Measurements from ENCODE around the gene PET117. TPM values are rescaled to one million over a fixed set of nuclear protein-coding genes. Genes with fewer than 3 reads are reported as not detected.
"Not testable (repeated sequence)": the region's sequence is repeated elsewhere in the genome, so short reads cannot be mapped to it uniquely, and the experiment has no call there.

The PET117 gene
- 9.5 and 12.1 TPM in 2 replicates for polyA plus RNA-seq (2011; rRNA removed)
- polyA minus RNA-seq (2011; rRNA and poly(A)+ RNA removed) = 2.4 and 6.8 TPM in 2 replicates

GRCh38 chr20:18137412-18138265, at the start of gene PET117, which contains the start of gene KAT14:
TSS of gene PET117 (plus strand) at chr20:18137863. CDS start at chr20:18137956, 93 bp downstream.
TSS of gene KAT14 (plus strand) at chr20:18137863. CDS start at chr20:18142661, 4,798 bp downstream.
- peaks cover 6% of the 10 kb centered on the region for H3K27me3 ChIP-seq (ENCODE audit: control insufficient read depth, insufficient read depth, low read length)
- CTCF ChIA-PET = no interaction called here
- peak; percentile 84 for DNase-seq (ENCODE audit: low read depth, low spot score)

GRCh38 chr20:18088298-18088697, 49.4 kb upstream of the PET117 start:
- H3K27ac ChIP-seq (ENCODE audit: low read depth, low read length); CTCF ChIA-PET; H3K27me3 ChIP-seq (ENCODE audit: control insufficient read depth, insufficient read depth, low read length); H3K9me3 ChIP-seq (ENCODE audit: control insufficient read depth, insufficient read depth, low read length); H3K4me3 ChIP-seq (ENCODE audit: low read depth, low read length); DNase-seq (ENCODE audit: low read depth, low spot score): not testable (repeated sequence)
- POLR2A ChIA-PET = interaction anchor here (0.7 kb wide), 1 partner anchor 252 kb away, joined by 3 read pairs; no protein-coding TSS in a partner anchor

More at GRCh38 chr20:18137412-18138265, at the start of gene PET117, which contains the start of gene KAT14:
- Histone ChIP-seq H3K4me3 (ENCODE audit: low read depth, low read length) (peak within 1 kb of the TSS; percentile 89), H3K27ac (ENCODE audit: low read depth, low read length) (peak within 1 kb of the TSS; percentile 57), H3K9me3 (ENCODE audit: control insufficient read depth, insufficient read depth, low read length) (no peaks in the 10 kb centered on the region)
- TF ChIP-seq CTCF (IDR thresholded peaks at IDR 0.05; ENCODE audit: low read depth, low read length) = 0 out of 2 replicates have a peak, but pooled peaks have one; percentile 5
- POLR2A ChIA-PET = interaction anchor here (0.6 to 1.2 kb wide), 4 partner anchors 23 to 451 kb away, joined by 3 to 7 read pairs (median 4); partner anchors contain the start of gene ZNF133

- CTCF ChIA-PET; H3K27ac ChIP-seq (ENCODE audit: low read depth, low read length); H3K9me3 ChIP-seq (ENCODE audit: control insufficient read depth, insufficient read depth, low read length); H3K27me3 ChIP-seq (ENCODE audit: control insufficient read depth, insufficient read depth, low read length); DNase-seq (ENCODE audit: low read depth, low spot score); H3K4me3 ChIP-seq (ENCODE audit: low read depth, low read length): not testable (repeated sequence)
- POLR2A ChIA-PET = interaction anchor here (0.7 kb wide), 1 partner anchor 252 kb away, joined by 3 read pairs; no protein-coding TSS in a partner anchor
Measured at GRCh38 chr20:18088841-18089240, 48.8 kb upstream of the PET117 start.

GRCh38 chr20:18090044-18090443, 47.6 kb upstream of the PET117 start:
- ChIA-PET POLR2A (no interaction called here), CTCF (no interaction called here)
- no peaks in the 10 kb centered on the region for H3K9me3 ChIP-seq (ENCODE audit: control insufficient read depth, insufficient read depth, low read length)
- DNase-seq (ENCODE audit: low read depth, low spot score) = no peak
- H3K4me3 ChIP-seq (ENCODE audit: low read depth, low read length) = no peak overlapping the region
- no peak overlapping the region for H3K27ac ChIP-seq (ENCODE audit: low read depth, low read length)
- H3K27me3 ChIP-seq (ENCODE audit: control insufficient read depth, insufficient read depth, low read length) = no peaks in the 10 kb centered on the region
- TF ChIP-seq CTCF (IDR thresholded peaks at IDR 0.05; ENCODE audit: low read depth, low read length) = no peak

- TF ChIP-seq CTCF (IDR thresholded peaks at IDR 0.05; ENCODE audit: low read depth, low read length) = no peak
- CTCF ChIA-PET = no interaction called here
- no peak for DNase-seq (ENCODE audit: low read depth, low spot score)
- POLR2A ChIA-PET = no interaction called here
- no peak overlapping the region for H3K27ac ChIP-seq (ENCODE audit: low read depth, low read length)
- no peaks in the 10 kb centered on the region for H3K9me3 ChIP-seq (ENCODE audit: control insufficient read depth, insufficient read depth, low read length)
- H3K4me3 ChIP-seq (ENCODE audit: low read depth, low read length) = no peak overlapping the region
- H3K27me3 ChIP-seq (ENCODE audit: control insufficient read depth, insufficient read depth, low read length) = no peaks in the 10 kb centered on the region
Measured at GRCh38 chr20:18090477-18090876, 47.2 kb upstream of the PET117 start.

GRCh38 chr20:18091623-18092022, 46.0 kb upstream of the PET117 start:
- DNase-seq (ENCODE audit: low read depth, low spot score) = no peak
- no peaks in the 10 kb centered on the region for H3K27me3 ChIP-seq (ENCODE audit: control insufficient read depth, insufficient read depth, low read length)
- H3K9me3 ChIP-seq (ENCODE audit: control insufficient read depth, insufficient read depth, low read length) = no peaks in the 10 kb centered on the region
- ChIA-PET CTCF (no interaction called here), POLR2A (no interaction called here)
- TF ChIP-seq CTCF (IDR thresholded peaks at IDR 0.05; ENCODE audit: low read depth, low read length) = no peak
- no peak overlapping the region for H3K4me3 ChIP-seq (ENCODE audit: low read depth, low read length)
- H3K27ac ChIP-seq (ENCODE audit: low read depth, low read length) = no peak overlapping the region
